Measurements from ENCODE around the gene ZDHHC1.

Gene ZDHHC1

GRCh38 chr16:67451061-67451703 lies 34.9 kb upstream of the ZDHHC1 start:
- Histone ChIP-seq H3K36me3 (replicated peaks; ENCODE audit: low read depth, low read length) (peaks cover 8% of the 10 kb centered on the region), H3K79me2 (ENCODE audit: low read length) (no peaks in the 10 kb centered on the region), H3K27ac (ENCODE audit: low read length) (no peak overlapping the region), H3K4me3 (ENCODE audit: low read length) (no peak overlapping the region), H3K9me3 (ENCODE audit: insufficient read depth, low read length) (no peaks in the 10 kb centered on the region), H3K27me3 (ENCODE audit: low read depth, low read length) (no peaks in the 10 kb centered on the region), H4K20me1 (ENCODE audit: insufficient read depth, low read length) (peaks cover 26% of the 10 kb centered on the region), H3K9ac (ENCODE audit: low read length) (no peak overlapping the region), H3K4me2 (ENCODE audit: low read length) (no peak overlapping the region), H2AFZ (ENCODE audit: low read depth, low read length) (no peak overlapping the region), H3K4me1 (ENCODE audit: low read length) (peaks cover 2% of the 10 kb centered on the region)
- TF ChIP-seq EZH2phosphoT487 (IDR thresholded peaks at IDR 0.05; ENCODE audit: low read depth), result no peak
- TF ChIP-seq CTCF (IDR thresholded peaks at IDR 0.05; ENCODE audit: low read depth, low read length), result no peak

GRCh38 chr16:67449739-67450138 lies 33.5 kb upstream of the ZDHHC1 start:
- Histone ChIP-seq H3K4me1 (ENCODE audit: low read length) (no peaks in the 10 kb centered on the region), H3K9ac (ENCODE audit: low read length) (no peak overlapping the region)
- TF ChIP-seq CTCF (IDR thresholded peaks at IDR 0.05; ENCODE audit: low read depth, low read length) (no peak), EZH2phosphoT487 (IDR thresholded peaks at IDR 0.05; ENCODE audit: low read depth) (no peak)

GRCh38 chr16:67449336-67449735 lies 33.1 kb upstream of the ZDHHC1 start:
- Histone ChIP-seq H3K36me3 (replicated peaks; ENCODE audit: low read depth, low read length) (peaks cover 8% of the 10 kb centered on the region), H3K4me1 (ENCODE audit: low read length) (no peaks in the 10 kb centered on the region), H4K20me1 (ENCODE audit: insufficient read depth, low read length) (peaks cover 15% of the 10 kb centered on the region), H3K4me3 (ENCODE audit: low read length) (no peak overlapping the region), H3K9ac (ENCODE audit: low read length) (no peak overlapping the region), H3K9me3 (ENCODE audit: insufficient read depth, low read length) (no peaks in the 10 kb centered on the region), H2AFZ (ENCODE audit: low read depth, low read length) (no peak overlapping the region), H3K4me2 (ENCODE audit: low read length) (no peak overlapping the region), H3K27ac (ENCODE audit: low read length) (no peak overlapping the region), H3K79me2 (ENCODE audit: low read length) (no peaks in the 10 kb centered on the region), H3K27me3 (ENCODE audit: low read depth, low read length) (no peaks in the 10 kb centered on the region)
- TF ChIP-seq EZH2phosphoT487 (IDR thresholded peaks at IDR 0.05; ENCODE audit: low read depth) (no peak), CTCF (IDR thresholded peaks at IDR 0.05; ENCODE audit: low read depth, low read length) (no peak)

More at GRCh38 chr16:67449739-67450138, 33.5 kb upstream of the ZDHHC1 start:
- Histone ChIP-seq H3K4me2 (ENCODE audit: low read length) (no peak overlapping the region), H4K20me1 (ENCODE audit: insufficient read depth, low read length) (peaks cover 15% of the 10 kb centered on the region), H3K4me3 (ENCODE audit: low read length) (no peak overlapping the region), H3K9me3 (ENCODE audit: insufficient read depth, low read length) (no peaks in the 10 kb centered on the region), H3K27ac (ENCODE audit: low read length) (no peak overlapping the region), H3K27me3 (ENCODE audit: low read depth, low read length) (no peaks in the 10 kb centered on the region), H3K79me2 (ENCODE audit: low read length) (no peaks in the 10 kb centered on the region), H2AFZ (ENCODE audit: low read depth, low read length) (no peak overlapping the region), H3K36me3 (replicated peaks; ENCODE audit: low read depth, low read length) (peaks cover 8% of the 10 kb centered on the region)

- Histone ChIP-seq H3K4me2 (ENCODE audit: low read length) (no peak overlapping the region), H3K9ac (ENCODE audit: low read length) (no peak overlapping the region), H3K4me1 (ENCODE audit: low read length) (no peaks in the 10 kb centered on the region), H3K36me3 (replicated peaks; ENCODE audit: low read depth, low read length) (peaks cover 8% of the 10 kb centered on the region), H3K27ac (ENCODE audit: low read length) (no peak overlapping the region), H2AFZ (ENCODE audit: low read depth, low read length) (no peak overlapping the region), H3K79me2 (ENCODE audit: low read length) (no peaks in the 10 kb centered on the region), H3K27me3 (ENCODE audit: low read depth, low read length) (no peaks in the 10 kb centered on the region), H3K4me3 (ENCODE audit: low read length) (no peak overlapping the region), H3K9me3 (ENCODE audit: insufficient read depth, low read length) (no peaks in the 10 kb centered on the region), H4K20me1 (ENCODE audit: insufficient read depth, low read length) (peaks cover 11% of the 10 kb centered on the region)
- TF ChIP-seq EZH2phosphoT487 (IDR thresholded peaks at IDR 0.05; ENCODE audit: low read depth) (no peak), CTCF (IDR thresholded peaks at IDR 0.05; ENCODE audit: low read depth, low read length) (no peak)
Observed at GRCh38 chr16:67448580-67448979, 32.3 kb upstream of the ZDHHC1 start.

Data from OCI-LY3 (cell line).